GM12878 (cell line): Measurements from ENCODE around the gene ATP5MK. TPM values are rescaled to one million over a fixed set of nuclear protein-coding genes. Genes with fewer than 3 reads are reported as not detected.

Source experiments
- ATF3 ChIP-seq: IDR thresholded peaks from 2 replicates; pipeline ENCODE4 v1.6.1; 2011; ENCODE audit warnings: low read depth, mild to moderate bottlenecking, low read length, moderate library complexity, borderline replicate concordance; ENCODE audit errors: extremely low read depth
- BACH1 ChIP-seq: fragments of 450-650 bp; IDR thresholded peaks from 2 replicates; pipeline ENCODE4 v1.6.1; 2017; ENCODE audit warnings: mild to moderate bottlenecking, borderline replicate concordance
- BCLAF1 ChIP-seq: fragments of 450-650 bp; IDR thresholded peaks from 2 replicates; pipeline ENCODE4 v1.6.1; 2017; ENCODE audit warnings: antibody characterized with exemption, mild to moderate bottlenecking, moderate library complexity
- CEBPZ ChIP-seq: fragments of 150-350 bp; IDR thresholded peaks from 2 replicates; pipeline ENCODE4 v1.6.1; 2016; ENCODE audit warnings: low read depth, low read length
- HDGF ChIP-seq: fragments of 450-650 bp; IDR thresholded peaks from 2 replicates; pipeline ENCODE4 v1.6.1; 2016; ENCODE audit warnings: antibody characterized with exemption
- JUND ChIP-seq: IDR thresholded peaks from 2 replicates; pipeline ENCODE4 v1.6.1; 2012; ENCODE audit warnings: low read depth, mild to moderate bottlenecking, low read length, improper control_type of control experiment, moderate library complexity
- MYB ChIP-seq: fragments of 150-350 bp; IDR thresholded peaks from 2 replicates; pipeline ENCODE4 v1.6.1; 2014; ENCODE audit warnings: mild to moderate bottlenecking, low read depth, low read length, borderline replicate concordance
- NFYB ChIP-seq: IDR thresholded peaks from 2 replicates; pipeline ENCODE4 v1.6.1; 2011; ENCODE audit warnings: low read depth, mild to moderate bottlenecking, low read length, improper control_type of control experiment, moderate library complexity; ENCODE audit not compliant: insufficient read depth
- POU2F2 ChIP-seq: IDR thresholded peaks from 3 replicates; pipeline ENCODE4 v1.6.1; 2011; ENCODE audit warnings: low read depth, mild to moderate bottlenecking, low read length, borderline replicate concordance
- SIN3A ChIP-seq: IDR thresholded peaks from 2 replicates; pipeline ENCODE4 v1.6.1; 2012; ENCODE audit warnings: low read depth, low read length, improper control_type of control experiment
- SMAD5 ChIP-seq: IDR thresholded peaks from 2 replicates; pipeline ENCODE4 v1.6.1; 2016; ENCODE audit warnings: antibody characterized with exemption, low read depth
- SMARCA5 ChIP-seq: fragments of 450-650 bp; IDR thresholded peaks from 2 replicates; pipeline ENCODE4 v1.6.1; 2017; ENCODE audit warnings: mild to moderate bottlenecking
- TAF1 ChIP-seq: IDR thresholded peaks from 2 replicates; pipeline ENCODE4 v1.6.1; 2011; ENCODE audit warnings: mild to moderate bottlenecking, low read depth, low read length, borderline replicate concordance
- ZBTB4 ChIP-seq: fragments of 450-650 bp; formaldehyde crosslinking; IDR thresholded peaks from 2 replicates; pipeline ENCODE4 v1.4.0; 2022; ENCODE audit warnings: mild to moderate bottlenecking, moderate library complexity
- ZNF24 ChIP-seq: fragments of 450-650 bp; IDR thresholded peaks from 2 replicates; pipeline ENCODE4 v1.6.1; 2017; ENCODE audit warnings: antibody characterized with exemption, mild to moderate bottlenecking
- ZSCAN29 ChIP-seq: fragments of 450-650 bp; IDR thresholded peaks from 2 replicates; pipeline ENCODE4 v1.6.1; 2017; ENCODE audit warnings: mild to moderate bottlenecking, moderate library complexity
- polyA plus RNA-seq, 11 experiments: library from polyadenylated mRNA; depleted of rRNA in 4 of 11; unstranded in 6 of 11; stranded (reverse) in 5 of 11; fragments of >200 nt; fragmentation: Nextera tagmentation in 4 of 11; fragmentation: Illumina TruSeq in 1 of 11; extraction: Ambion mirVana in 4 of 11; extraction: Trizol in 1 of 11; gene quantifications; 1 replicate in 1 of 11; 2 replicates in 10 of 11; pipeline versions ENCODE4 v1.2.1 to v1.2.3, GENCODE V29; 2011 to 2016; ENCODE audit warnings: inconsistent platforms in 2 of 11, missing spikeins in 2 of 11, low read depth in 1 of 11
- total RNA-seq, 4 experiments: library from RNA; depleted of rRNA in 3 of 4; stranded (reverse); fragments of >200 nt in 3 of 4; fragmentation: Illumina TruSeq in 1 of 4; extraction: Trizol in 1 of 4; gene quantifications; 2 replicates each; pipeline versions ENCODE4 v1.2.1 to v1.2.3, GENCODE V29; 2013 to 2021

ATP5MK gene
- total and polyA plus RNA-seq, 10 of the 15 experiments (the other 5 are each of a cell fraction or from before 2014, with no cell fraction given) = 240 to 1,790 (median 626) TPM

- TF ChIP-seq MYB = no peak
- TF ChIP-seq SIN3A = no peak; the same call in 1 of the 2 replicates
- TF ChIP-seq ZBTB4 (CRISPR knock-in tag) = no peak
- peak; percentile 95 for TF ChIP-seq SMARCA5
- peak; percentile 38; the same call in 1 of the 2 replicates for TF ChIP-seq ZNF24
- TF ChIP-seq ZSCAN29 = no peak
- peak; percentile 80 for TF ChIP-seq BACH1
- peak; percentile 76; the same call in 1 of the 2 replicates for TF ChIP-seq SMAD5
- TF ChIP-seq HDGF = peak; percentile 91
- TF ChIP-seq POU2F2 = peak; percentile 84; the same call in 2 of the 3 replicates
- no peak for TF ChIP-seq NFYB
- no peak for TF ChIP-seq BCLAF1
- 0 out of 2 replicates have a peak, but pooled peaks have one; percentile 2 for TF ChIP-seq JUND
- TF ChIP-seq CEBPZ = no peak
- peak; percentile 100 for TF ChIP-seq TAF1
- TF ChIP-seq ATF3 = peak; percentile 82; the same call in 1 of the 2 replicates
Observed at GRCh38 chr10:103367782-103368518, 28.3 kb downstream of the ATP5MK start, which contains the start of gene TAF5 (continued).
